HG03066 (cell line): ENCODE measurements around the gene PIM1.
"Not testable (repeated sequence)": the region's sequence is repeated elsewhere in the genome, so short reads cannot be mapped to it uniquely, and the experiment has no call there.

Experiments
- ATAC-seq: cut with Tn5 transposase; IDR thresholded peaks from one replicate; pipeline ENCODE4 v1.9.1; 2021; ENCODE audit warnings: low read depth; ENCODE audit not compliant: unreplicated experiment

The PIM1 gene

DNA sequence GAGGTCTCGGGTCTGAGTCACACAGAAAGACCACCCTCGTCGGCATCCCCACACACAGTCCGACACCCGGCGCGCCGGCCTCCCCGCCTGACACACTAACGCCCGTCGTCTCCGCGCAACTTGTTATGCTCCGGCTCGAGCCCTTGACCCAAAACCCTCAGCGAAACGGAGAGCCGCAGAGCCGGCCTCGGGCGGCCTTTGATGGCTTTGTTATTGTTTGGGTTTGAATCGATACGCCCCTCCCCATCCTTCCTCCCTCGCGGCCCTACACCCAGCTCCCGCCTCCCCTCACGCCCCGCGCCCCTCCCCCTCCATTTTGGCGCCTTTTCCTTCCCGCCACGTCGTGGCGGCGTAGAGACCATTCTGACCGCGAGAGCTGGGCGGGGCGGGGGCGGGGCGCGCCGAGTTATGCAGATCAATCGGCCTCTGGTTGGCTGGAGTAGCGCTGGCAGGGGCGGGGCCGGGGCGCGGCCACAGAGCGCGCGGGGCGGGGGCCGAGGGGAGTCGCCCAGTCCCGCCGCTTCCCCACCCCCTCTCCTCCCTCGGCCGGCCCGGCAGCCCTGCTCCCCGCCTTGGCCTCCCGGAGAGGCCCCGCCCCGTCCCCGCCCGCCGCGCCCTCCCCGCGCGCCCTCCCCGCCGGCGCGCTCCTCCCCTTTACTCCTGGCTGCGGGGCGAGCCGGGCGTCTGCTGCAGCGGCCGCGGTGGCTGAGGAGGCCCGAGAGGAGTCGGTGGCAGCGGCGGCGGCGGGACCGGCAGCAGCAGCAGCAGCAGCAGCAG lies at the start of gene PIM1:
Gene PIM1, plus strand, starts transcription at position 657 of the 777 bp plus-strand sequence. CDS start 424 bp downstream, outside the sequence.
- peak; percentile 57 for ATAC-seq

DNA sequence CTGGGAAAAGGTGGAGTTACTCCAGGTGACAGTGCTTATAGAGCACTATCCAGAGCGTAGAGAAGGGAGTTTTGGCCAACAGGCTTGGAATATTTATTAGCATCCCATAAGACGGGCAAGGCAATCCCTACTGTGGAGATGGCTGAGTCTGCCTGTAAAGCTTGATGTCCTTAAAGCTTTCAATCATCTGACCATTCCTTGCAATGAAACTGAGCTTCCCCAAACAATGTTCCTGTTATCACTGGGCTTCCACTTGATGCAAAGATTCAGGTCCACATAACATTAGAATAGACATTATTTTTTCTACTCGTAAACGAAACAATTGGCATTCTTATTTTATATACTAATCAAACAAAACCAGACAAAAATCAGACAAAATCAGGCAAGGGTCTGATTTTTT lies 48.4 kb upstream of the PIM1 start:
- ATAC-seq, result no peak

DNA sequence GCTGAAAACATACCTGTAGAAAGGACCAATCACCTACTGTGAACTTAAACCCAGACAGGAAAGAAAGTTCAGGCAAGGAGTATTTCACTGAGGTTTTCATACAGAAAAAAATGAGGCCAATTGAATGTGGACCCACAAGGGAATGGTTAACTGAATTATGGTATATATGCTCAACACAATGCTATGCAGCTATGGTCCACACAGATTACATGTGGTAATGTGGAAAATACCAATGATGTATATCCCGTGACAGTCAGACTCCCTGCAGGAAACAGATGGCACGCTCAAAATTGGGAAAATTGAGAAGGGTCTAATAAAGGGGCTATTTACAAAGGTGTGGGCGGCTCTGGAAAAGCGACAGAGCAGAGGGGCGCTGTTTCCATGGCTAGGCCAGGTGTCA lies 47.1 kb upstream of the PIM1 start:
- ATAC-seq, result no peak

DNA sequence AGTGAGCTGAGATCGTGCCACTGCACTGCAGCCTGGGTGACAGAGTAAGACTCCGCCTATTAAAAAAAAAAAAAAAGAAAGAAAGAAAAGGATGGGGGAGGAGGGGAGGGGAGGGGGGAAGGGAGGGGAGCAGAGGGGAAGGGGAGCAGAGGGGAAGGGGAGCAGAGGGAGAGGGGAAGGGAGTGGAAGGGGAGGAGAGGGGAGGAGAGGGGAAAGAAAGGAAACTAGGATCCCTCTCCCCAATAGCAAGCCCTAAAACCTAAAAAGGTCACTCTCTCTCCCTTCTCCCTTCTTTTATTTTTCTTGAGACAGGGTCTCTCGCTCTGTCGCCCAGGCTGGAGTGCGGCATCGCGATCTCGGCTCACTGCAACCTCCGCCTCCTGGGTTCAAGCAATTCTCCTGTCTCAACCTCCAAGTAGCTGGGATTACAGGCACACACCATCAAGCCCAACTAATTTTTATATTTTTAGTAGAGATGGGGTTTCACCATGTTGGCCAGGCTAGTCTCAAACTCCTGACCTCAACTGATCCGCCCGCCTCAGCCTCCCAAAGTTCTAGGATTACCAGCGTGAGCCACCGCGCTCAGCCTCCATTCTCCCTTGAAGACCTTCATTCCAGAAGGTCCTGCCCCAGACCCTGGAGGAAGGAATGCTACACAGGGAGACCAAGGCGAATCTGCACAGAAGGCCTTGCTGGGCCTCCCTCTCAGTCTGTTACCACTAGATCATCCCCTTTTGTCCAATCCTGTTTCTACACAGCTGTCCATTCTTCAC lies 45.8 kb upstream of the PIM1 start:
- ATAC-seq, result no peak

DNA sequence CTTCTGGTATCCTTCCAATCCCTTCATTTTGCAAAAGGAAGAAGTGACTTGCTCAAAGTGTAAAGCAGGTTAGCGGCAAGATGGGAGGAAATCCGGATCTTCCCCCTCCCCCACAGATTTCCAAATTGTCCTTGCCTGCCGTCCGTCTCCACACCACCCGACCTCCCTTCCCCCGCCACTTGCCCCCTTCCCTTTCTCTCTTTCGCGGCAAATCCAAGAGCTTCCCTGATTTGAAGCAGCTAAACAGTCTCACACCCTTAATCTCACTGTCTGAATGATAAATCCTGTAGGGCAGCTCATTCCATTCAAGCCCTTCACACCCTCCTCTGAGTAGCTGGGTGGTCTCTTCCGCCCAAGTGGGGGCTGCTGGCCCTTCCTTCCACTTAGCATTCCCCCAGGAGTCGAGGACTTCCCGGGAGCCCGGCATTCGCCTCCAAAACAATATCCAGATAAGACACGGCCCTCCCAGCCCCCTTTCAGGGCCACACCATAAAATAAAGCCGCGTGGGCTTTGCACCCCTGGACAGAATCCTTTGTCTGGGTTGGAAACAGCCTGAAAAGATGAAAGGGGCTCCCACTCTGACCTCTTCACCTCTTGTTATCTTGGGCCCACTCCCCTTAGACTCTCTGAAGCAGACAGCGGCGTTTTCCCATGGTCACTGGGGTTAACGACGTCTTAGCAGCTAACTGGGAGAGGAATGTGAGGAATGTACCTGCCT lies 44.0 kb upstream of the PIM1 start:
- no peak for ATAC-seq

DNA sequence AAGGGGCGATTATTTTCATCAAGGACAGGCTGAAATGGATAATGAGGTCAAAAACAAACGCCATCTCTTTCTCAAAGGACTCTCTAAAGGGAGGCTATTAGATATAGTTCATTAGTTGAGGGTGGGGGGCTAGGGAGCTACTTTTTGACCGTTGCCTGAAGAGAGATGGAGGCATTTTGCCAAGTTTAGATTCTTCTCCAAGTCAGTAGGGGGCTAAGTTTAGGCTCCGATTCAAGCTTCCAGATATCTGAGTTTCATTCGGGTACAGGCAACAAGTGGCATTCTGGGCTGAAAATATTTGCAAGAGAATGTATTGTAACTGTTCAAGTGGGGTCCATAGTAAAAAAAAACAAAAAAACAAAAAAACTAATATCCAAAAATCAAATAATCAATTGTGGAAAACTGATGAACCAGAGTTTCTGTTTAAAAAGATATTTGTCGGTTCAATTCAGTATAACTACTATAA lies 43.4 kb upstream of the PIM1 start:
- ATAC-seq, result no peak

DNA sequence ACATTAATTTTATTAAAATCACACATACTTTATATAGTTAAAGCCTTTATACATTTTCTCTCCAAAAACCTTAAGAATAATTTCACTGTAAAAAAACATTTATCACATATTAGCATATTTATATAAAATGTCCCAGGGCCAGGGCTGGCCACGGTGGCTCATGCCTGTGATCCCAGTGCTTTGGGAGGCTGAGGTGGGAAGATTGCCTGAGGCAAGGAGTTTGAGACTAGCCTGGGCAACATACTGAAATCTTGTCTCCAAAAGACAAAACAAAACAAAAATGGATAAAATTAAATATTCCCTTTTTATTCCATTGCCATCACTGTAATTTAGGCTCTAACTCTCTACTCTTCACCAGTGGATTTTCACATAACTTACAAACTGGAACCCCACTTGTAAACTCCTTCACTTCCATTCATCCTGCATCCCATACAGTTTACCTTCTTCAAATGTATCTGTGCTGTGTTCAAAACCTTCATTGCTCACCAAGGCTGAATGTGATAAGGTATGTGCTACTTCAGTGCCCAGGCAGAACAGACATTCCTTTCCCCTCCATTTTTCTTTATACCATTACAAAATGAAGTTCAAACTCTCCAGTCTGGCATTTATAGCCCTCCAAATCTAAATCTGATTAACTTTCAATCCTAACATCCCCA lies 42.9 kb upstream of the PIM1 start:
- ATAC-seq, result no peak

DNA sequence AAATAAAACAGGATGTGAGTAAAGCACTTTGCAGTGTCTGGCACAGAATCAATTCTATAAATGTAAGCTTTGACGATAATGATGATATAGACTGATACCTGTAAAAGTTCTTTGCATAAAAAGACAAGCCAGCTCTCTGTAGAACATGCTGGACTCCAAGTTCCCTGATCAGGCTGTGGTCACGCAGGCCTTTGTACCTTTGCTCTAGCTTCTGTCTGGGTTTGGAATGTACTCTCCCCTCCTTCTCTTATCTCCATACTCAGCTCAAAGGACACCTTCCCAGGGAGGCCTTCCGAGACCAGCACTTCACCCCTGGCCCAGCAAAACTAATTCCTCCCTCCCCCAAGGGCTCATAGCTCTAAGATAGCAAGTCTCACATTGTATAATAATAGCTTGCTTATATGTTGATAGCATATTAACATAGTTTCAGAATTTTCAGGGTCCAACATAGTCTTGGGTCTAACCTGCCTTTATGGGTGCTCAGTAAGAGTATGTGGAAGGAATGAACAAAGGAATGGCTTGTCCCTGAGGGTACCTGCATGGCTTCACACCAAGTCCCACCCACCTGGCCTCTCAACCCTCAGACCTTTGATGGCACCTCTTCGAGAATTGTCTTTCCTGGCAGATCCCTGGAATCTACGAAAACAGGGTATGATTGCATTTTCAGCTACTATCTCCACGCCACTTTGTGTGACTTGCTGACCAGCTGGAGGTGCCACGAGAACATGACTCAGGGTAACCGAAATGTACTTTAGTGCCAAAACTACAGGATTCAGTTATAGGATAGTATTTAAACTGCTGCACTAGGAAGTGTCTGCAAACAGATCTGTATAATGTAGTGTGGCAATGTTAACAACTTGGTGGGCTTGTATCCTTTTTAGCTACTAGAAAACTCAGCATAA lies 41.7 kb upstream of the PIM1 start:
- ATAC-seq, result no peak

DNA sequence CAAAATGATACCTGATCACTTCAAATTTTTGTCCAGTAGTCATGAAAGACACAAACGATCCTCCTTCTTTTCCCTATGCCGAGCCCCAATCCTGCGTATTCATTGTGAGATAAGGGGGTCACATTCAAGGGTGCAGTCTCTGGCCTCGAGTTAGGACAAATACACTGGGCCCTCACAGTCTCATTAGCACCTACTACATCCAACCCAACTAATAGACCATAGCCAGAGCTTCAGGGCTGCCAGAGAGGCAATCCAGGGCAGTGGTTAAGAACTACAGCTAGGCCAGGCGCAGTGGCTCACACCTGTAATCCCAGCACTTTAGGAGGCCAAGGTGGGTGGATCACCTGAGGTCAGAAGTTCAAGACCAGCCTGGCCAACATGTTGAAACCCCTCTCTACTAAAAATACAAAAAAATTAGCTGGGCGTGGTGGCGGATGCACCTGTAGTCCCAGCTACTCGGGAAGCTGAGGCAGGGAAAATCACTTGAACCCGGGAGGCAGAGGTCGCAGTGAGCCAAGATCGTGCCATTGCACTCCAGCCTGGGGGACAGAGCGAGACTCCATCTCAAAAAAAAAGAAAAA lies 41.0 kb upstream of the PIM1 start:
- ATAC-seq, result not testable (repeated sequence)

DNA sequence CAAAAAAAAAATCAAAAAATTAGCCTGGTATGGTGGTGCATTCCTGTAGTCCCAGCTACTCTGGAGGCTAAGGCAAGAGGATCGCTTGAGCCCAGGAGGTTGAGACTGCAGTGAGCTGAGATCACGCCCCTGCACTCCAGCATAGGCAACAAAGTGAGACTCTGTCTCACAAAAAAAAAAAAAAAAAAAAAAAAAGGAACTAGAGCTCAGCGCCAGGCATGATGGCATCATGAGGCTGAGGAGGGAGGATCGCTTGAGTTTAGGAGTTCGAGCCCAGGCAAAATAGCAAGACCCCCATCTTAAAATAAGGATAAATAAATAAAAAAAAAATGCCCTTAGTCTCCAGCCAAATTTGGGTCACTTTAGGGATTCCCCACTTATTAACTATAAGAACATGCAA lies 40.4 kb upstream of the PIM1 start:
- ATAC-seq, result no peak

DNA sequence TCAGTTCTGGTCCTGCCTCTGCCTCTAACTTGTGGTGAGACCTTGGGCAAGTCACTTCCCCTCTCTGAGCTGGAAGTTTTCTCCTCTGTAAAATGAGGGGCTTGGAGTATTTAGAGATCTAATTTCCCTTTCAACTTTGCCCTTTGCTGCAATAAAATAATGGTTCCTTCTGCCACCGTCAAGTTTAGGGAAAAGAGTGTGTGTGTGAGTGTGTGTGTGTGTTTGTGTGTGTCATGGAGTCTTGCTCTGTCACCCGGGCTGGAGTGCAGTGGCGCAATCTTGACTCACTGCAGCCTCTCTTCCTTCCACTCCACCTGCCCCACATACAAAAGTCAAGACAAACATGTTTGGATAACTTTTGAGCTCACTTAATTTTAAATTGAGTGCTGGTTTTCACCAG lies 39.2 kb upstream of the PIM1 start:
- ATAC-seq, result no peak

DNA sequence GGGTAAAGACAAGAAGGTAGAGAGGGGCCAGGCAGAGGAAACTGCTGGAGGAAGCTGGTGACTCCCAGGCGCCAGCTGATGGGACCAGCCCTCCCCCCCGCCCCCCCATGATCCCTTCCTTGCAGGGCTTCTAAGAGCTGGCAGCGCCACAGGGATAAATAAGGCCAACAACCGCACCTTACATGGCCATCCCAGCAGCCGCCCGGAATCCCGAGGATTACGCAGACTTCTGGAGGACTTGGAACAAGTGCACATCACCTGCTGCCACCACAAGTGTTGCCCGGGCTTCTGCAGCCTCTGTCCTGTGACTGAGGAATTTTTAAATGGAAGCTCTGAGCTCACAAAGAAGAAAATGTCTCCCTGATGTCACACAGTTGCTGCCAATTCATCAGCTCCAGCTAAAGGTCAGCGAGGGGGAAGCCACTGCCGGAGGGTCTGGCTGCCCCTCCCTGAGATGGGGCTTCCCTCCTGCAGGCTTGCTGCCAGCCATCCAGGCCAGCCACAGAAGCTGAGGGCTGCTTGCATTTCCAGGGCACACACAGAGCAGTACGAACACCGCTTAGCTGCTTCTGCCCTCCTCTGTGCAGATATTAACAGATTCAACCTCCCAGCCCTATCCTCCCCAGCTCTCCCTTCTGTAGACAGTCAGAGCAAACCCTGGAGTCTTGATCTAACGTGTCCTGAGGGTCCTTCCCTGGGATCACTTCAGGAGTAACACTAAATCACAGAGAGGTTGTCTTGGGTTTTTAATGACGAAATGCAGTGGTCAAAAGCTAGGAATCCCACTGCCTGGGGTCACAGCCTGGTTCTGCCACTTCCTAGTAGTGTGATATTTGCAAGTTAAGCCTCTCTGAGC lies 38.6 kb upstream of the PIM1 start:
- ATAC-seq, result no peak

DNA sequence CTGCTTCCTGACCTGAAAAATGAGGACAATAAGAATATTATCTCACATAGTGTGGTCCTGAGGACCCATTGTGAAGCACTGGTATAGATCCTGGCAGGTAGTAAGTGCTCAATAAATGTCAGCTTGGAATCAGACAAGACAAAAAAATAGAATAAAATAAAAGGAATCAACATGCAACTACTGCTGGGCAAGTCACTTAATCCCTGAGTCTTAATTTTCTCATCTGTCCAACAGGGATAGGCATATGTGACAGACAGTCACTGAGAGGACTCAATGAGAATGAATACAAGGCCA lies 38.0 kb upstream of the PIM1 start:
- no peak for ATAC-seq

DNA sequence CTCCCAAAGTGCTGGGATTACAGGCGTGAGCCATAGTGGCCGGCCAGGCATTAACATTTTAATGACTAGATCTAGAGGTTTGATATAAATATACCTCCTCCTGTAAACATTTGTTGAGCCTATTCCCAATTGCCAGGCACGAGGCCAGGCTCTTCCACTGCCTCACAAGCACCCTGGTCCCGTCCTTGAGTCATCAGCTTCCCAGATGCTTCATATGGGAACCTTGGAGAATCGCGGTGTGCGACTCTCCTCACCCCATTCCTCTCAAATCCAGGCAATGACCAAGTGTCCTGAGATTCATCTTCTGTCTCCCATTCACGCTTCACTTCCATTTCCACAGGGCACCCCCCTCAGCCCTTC lies 35.9 kb upstream of the PIM1 start:
- ATAC-seq, result no peak

DNA sequence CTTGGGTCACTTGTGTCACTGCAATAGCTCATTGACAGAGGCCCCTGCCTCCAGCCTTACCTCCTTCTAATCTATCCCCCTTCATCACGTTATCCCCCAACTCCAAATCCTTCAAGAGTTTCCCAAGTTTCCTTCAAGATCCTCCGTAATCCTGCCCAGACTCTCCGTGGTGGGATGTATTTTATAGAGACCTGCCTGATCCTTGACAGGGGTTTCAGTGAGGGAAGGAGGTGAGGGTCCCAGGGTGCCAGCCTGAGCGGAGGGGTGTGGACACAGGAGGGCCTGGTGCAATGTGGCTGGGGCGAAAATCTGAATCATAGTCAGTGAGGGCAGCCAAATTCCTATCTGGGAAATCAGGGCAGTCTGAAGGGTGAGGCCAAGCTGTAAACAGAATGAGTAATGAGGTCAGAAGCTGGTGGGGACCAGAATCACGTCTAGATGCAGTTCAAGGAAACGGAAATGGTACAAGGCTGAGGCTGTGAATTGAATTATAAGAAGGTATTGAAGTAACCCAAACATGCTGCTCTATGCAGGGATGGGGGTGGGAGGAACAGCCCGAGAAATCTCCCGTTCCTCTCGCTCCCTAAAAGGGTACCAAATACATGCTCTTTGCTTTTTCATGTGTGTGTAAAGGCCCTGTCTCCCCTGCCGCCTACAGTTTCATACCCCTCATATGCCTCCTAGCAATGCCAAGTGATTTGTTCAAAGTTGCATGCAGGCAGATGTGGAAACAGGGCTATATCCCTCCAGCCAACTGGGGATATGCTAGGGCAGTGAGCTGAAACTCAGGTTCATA lies 35.4 kb upstream of the PIM1 start:
- ATAC-seq, result no peak

DNA sequence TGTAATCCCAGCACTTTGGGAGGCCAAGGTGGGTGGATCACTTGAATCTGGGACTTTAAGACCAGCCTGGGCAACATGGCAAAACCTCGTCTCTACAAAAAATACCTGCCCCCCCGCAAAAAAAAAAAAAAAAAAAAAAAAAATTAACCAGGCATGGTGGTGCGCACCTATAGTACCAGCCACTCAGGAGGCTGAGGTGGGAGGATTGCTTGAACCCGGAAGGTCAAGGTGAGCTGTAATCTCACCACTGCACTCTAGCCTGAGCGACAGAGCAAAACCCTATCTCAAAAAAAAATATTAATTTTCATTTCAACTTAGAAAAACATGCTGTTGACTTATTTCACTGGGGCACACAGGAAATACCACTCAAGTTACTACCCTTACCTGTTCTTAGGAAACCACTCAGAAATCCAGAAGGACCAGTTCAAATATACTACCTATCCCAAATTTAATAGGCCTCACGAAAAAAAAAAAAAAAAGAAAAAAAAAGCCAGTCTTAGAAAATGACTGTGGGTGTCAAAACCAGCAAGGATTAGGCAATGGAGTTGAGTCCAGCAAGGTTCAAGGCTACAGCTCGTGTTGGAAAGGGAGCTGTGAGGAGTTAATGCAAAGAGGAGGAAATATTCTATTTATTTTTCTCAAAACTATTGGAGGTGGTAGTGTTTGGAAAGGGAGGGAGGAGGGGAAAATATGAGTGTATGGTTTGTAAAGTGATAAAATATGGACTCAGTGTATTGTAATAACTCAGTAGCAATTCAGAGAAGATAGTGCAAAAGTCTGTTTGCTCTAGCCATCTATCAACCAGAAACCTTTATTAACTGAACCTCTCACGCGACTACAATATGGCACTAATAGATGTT lies 33.9 kb upstream of the PIM1 start:
- ATAC-seq, result no peak

DNA sequence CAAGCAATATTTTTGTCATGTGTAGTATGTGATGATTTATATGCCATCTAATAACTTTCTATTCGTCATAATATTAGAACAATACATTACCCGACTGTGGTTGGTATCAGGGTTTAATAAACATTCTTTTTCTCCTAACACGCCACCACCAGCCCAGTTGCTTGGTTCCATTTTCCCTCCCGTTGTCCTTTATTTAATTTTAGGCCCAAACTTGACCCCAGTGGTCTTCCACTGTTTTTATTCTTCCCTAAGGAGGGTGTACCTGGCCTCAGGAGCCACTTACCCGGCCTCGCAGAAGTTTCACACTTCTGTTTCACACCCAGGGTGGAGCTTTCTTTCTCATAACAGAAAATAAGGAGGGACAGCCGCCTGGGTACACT lies 33.1 kb upstream of the PIM1 start:
- no peak for ATAC-seq
